Measurements from ENCODE around the gene PTPRT. TPM values are rescaled to one million over a fixed set of nuclear protein-coding genes. Genes with fewer than 3 reads are reported as not detected.

PTPRT gene
- polyA plus RNA-seq, 3 donors: not detected

- peaks cover 0 to 3% (median 1%) of the 10 kb centered on the region in 3 donors for H3K27me3 Mint-ChIP-seq (ENCODE audit: low read depth in 3 of 3)
- H3K9me3 Mint-ChIP-seq: peaks cover 0 to 4% (median 0%) of the 10 kb centered on the region in 7 donors
- DNase-seq: no peak
Observed at GRCh38 chr20:43034981-43035724, 154.6 kb downstream of the PTPRT start.

DNA sequence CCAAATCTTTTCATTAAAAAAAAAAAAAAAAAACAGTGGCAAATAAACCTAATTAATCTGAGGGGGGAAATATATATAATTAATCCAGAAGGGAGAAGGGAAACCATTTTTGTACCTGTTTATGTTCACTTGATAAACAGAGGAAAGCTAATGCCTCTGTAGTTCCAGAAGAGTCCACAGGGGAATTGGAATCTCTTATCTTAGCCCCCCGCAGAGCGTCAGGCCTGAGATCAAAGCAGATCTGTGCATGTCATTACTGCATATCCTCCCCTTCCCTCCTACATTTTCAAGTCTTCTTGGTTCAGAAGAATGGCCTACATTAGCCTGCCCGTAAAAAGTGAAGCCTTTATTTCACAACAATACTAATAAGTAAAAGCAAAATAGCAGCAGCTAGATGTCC lies 157.2 kb downstream of the PTPRT start:
- Histone ChIP-seq H3K79me2 (ENCODE audit: insufficient read depth, low read length) (no peaks in the 10 kb centered on the region), H3K27ac (ENCODE audit: low read depth in 1 of 2, low read length in 2 of 2) (no peak overlapping the region), H3K4me2 (replicated peaks; ENCODE audit: extremely low read depth, low read length, poor library complexity, severe bottlenecking) (no peak overlapping the region), H3K36me3 (replicated peaks in 1 of 2; ENCODE audit: control insufficient read depth in 1 of 2, insufficient read depth in 2 of 2, low read length in 2 of 2) (no peaks in the 10 kb centered on the region), H3K4me1 (ENCODE audit: control insufficient read depth in 1 of 2, insufficient read depth in 2 of 2, low read length in 2 of 2) (no peaks in the 10 kb centered on the region), H3K27me3 (ENCODE audit: control insufficient read depth in 2 of 2, insufficient read depth in 2 of 2, low read length in 2 of 2) (no peaks in the 10 kb centered on the region), H3K9ac (ENCODE audit: insufficient read depth, low read length, poor library complexity, severe bottlenecking) (no peak overlapping the region), H2AFZ (ENCODE audit: insufficient read depth, low read depth, low read length, poor library complexity, severe bottlenecking) (no peak overlapping the region), H3K9me3 (replicated peaks in 1 of 2; ENCODE audit: control insufficient read depth in 1 of 2, insufficient read depth in 1 of 2, low read length in 2 of 2) (no peaks in the 10 kb centered on the region), H3K4me3 (replicated peaks in 1 of 3; ENCODE audit: low read depth in 2 of 3, low read length in 3 of 3) (no peak overlapping the region), H4K20me1 (ENCODE audit: insufficient read depth, low read length) (no peaks in the 10 kb centered on the region)
- Mint-ChIP-seq H3K9me3 (peaks cover 0 to 4% (median 0%) of the 10 kb centered on the region in 7 donors), H3K4me3 (no peak overlapping the region), H3K4me1 (no peaks in the 10 kb centered on the region), H3K27me3 (ENCODE audit: low read depth in 3 of 3) (peaks cover 0 to 1% (median 1%) of the 10 kb centered on the region in 3 donors), H3K36me3 (no peaks in the 10 kb centered on the region), H3K27ac (no peak overlapping the region)
- intact Hi-C loops (cut with micrococcal nuclease): no loop called here
- DNase-seq: no peak
- WGBS (ENCODE audit: insufficient coverage): 75% methylated on average over 2 of the region's 3 CpGs
- no peak for TF ChIP-seq CTCF (IDR thresholded peaks at IDR 0.05)

More at GRCh38 chr20:43034981-43035724, 154.6 kb downstream of the PTPRT start:
- no peaks in the 10 kb centered on the region for H3K36me3 ChIP-seq (replicated peaks in 1 of 2; ENCODE audit: control insufficient read depth in 1 of 2, insufficient read depth in 2 of 2, low read length in 2 of 2)
- no peaks in the 10 kb centered on the region for H3K79me2 ChIP-seq (ENCODE audit: insufficient read depth, low read length)
- intact Hi-C loops (cut with micrococcal nuclease): no loop called here
- Mint-ChIP-seq H3K4me1 (no peaks in the 10 kb centered on the region), H3K4me3 (no peak overlapping the region), H3K36me3 (no peaks in the 10 kb centered on the region), H3K27ac (no peak overlapping the region)
- TF ChIP-seq CTCF (IDR thresholded peaks at IDR 0.05): no peak
- H2AFZ ChIP-seq (ENCODE audit: insufficient read depth, low read depth, low read length, poor library complexity, severe bottlenecking): no peak overlapping the region
- H3K9ac ChIP-seq (ENCODE audit: insufficient read depth, low read length, poor library complexity, severe bottlenecking): no peak overlapping the region
- H3K4me1 ChIP-seq (ENCODE audit: control insufficient read depth in 1 of 2, insufficient read depth in 2 of 2, low read length in 2 of 2): no peaks in the 10 kb centered on the region
- H3K27ac ChIP-seq (ENCODE audit: low read depth in 1 of 2, low read length in 2 of 2): no peak overlapping the region
- no peak overlapping the region for H3K4me3 ChIP-seq (replicated peaks in 1 of 3; ENCODE audit: low read depth in 2 of 3, low read length in 3 of 3)
- H3K27me3 ChIP-seq (ENCODE audit: control insufficient read depth in 2 of 2, insufficient read depth in 2 of 2, low read length in 2 of 2): no peaks in the 10 kb centered on the region
- H3K9me3 ChIP-seq (replicated peaks in 1 of 2; ENCODE audit: control insufficient read depth in 1 of 2, insufficient read depth in 1 of 2, low read length in 2 of 2): no peaks in the 10 kb centered on the region
- H4K20me1 ChIP-seq (ENCODE audit: insufficient read depth, low read length): no peaks in the 10 kb centered on the region
- no peak overlapping the region for H3K4me2 ChIP-seq (replicated peaks; ENCODE audit: extremely low read depth, low read length, poor library complexity, severe bottlenecking)
- 76% methylated on average over 7 of the region's 9 CpGs for WGBS (ENCODE audit: insufficient coverage)

Measured in CD14-positive monocyte (primary cell).